Measurements from ENCODE around the gene MTCL1. TPM values are rescaled to one million over a fixed set of nuclear protein-coding genes. Genes with fewer than 3 reads are reported as not detected.

Gene MTCL1
- total RNA-seq, 2 donors from 2014 or later: 5.4 to 7.2 TPM

DNA sequence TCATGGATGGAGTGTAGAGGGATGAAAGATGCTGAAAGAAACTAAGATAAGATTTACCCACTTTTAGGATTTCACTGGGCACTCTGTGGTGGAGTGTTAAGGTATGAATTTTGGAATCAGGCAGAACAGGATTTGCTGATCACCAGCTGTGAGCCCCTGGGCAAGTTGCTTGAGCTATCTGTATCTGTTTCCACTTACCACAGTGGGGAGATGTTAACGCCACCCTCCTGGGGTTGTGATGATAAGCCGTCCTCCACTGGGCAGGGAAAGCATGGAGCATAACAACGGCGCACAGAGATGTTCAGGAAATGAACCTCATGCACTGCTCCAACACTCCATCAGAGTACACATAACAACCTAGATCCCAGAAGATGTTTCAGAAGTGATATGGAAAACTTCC, 160.6 kb downstream of the MTCL1 start:
- H3K9me3 ChIP-seq: no peaks in the 10 kb centered on the region
- H3K4me3 ChIP-seq: no peak overlapping the region
- H3K27ac ChIP-seq: no peak overlapping the region
- H3K36me3 ChIP-seq: no peaks in the 10 kb centered on the region
- no peaks in the 10 kb centered on the region for H3K4me1 ChIP-seq
- DNase-seq (ENCODE audit: low spot score): no peak
- H3K27me3 ChIP-seq: no peaks in the 10 kb centered on the region
- TF ChIP-seq, protein P1, sequence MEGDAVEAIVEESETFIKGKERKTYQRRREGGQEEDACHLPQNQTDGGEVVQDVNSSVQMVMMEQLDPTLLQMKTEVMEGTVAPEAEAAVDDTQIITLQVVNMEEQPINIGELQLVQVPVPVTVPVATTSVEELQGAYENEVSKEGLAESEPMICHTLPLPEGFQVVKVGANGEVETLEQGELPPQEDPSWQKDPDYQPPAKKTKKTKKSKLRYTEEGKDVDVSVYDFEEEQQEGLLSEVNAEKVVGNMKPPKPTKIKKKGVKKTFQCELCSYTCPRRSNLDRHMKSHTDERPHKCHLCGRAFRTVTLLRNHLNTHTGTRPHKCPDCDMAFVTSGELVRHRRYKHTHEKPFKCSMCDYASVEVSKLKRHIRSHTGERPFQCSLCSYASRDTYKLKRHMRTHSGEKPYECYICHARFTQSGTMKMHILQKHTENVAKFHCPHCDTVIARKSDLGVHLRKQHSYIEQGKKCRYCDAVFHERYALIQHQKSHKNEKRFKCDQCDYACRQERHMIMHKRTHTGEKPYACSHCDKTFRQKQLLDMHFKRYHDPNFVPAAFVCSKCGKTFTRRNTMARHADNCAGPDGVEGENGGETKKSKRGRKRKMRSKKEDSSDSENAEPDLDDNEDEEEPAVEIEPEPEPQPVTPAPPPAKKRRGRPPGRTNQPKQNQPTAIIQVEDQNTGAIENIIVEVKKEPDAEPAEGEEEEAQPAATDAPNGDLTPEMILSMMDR (IDR thresholded peaks at IDR 0.05): no peak

DNA sequence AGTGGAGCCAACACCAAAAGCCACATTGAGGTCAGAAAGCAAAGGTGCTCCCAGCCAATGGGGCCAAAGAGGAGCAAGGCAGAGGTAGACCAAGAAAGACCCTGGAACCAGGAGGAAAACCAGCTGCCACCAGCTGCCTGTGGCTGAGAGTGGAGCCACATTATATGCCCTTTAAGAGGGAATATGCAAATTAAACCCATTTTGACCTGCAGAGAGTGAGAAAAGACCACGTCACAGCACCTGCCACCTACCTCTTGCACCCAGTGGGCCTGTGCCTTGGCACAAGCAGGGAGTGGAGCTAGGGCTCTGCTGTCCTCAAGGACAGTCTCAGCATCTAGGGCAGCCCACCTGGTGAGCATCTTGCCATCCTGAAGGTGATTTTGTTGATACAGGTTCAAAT, 161.3 kb downstream of the MTCL1 start:
- no peaks in the 10 kb centered on the region for H3K27me3 ChIP-seq
- no peaks in the 10 kb centered on the region for H3K4me1 ChIP-seq
- H3K27ac ChIP-seq: no peak overlapping the region
- H3K36me3 ChIP-seq: no peaks in the 10 kb centered on the region
- TF ChIP-seq, protein P1 (IDR thresholded peaks at IDR 0.05): no peak
- no peak overlapping the region for H3K4me3 ChIP-seq
- no peaks in the 10 kb centered on the region for H3K9me3 ChIP-seq
- no peak for DNase-seq (ENCODE audit: low spot score)

DNA sequence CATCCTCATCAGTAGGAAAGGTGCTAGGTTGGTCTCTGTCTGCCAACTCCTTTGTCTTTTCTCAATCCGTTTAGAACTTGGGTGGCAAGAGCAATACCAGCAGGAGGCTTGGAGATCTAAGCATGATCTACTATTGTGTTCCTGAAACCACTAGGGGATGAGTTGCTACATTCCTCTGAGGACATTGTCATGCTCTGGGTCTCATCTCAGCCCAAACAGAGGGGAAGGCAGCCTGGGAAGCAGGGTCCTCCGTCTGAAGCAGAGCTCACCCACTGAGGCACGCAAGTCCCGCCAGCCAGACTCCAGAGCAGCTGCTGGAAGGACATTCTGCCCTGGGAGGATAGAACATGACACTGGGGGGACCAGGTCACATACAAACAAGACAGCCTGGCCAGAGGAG, 162.9 kb downstream of the MTCL1 start:
- H3K4me3 ChIP-seq: no peak overlapping the region
- H3K36me3 ChIP-seq: no peaks in the 10 kb centered on the region
- no peaks in the 10 kb centered on the region for H3K27me3 ChIP-seq
- DNase-seq (ENCODE audit: low spot score): no peak
- H3K9me3 ChIP-seq: no peaks in the 10 kb centered on the region
- no peak overlapping the region for H3K27ac ChIP-seq
- TF ChIP-seq, protein P1 (IDR thresholded peaks at IDR 0.05): no peak
- H3K4me1 ChIP-seq: no peaks in the 10 kb centered on the region

DNA sequence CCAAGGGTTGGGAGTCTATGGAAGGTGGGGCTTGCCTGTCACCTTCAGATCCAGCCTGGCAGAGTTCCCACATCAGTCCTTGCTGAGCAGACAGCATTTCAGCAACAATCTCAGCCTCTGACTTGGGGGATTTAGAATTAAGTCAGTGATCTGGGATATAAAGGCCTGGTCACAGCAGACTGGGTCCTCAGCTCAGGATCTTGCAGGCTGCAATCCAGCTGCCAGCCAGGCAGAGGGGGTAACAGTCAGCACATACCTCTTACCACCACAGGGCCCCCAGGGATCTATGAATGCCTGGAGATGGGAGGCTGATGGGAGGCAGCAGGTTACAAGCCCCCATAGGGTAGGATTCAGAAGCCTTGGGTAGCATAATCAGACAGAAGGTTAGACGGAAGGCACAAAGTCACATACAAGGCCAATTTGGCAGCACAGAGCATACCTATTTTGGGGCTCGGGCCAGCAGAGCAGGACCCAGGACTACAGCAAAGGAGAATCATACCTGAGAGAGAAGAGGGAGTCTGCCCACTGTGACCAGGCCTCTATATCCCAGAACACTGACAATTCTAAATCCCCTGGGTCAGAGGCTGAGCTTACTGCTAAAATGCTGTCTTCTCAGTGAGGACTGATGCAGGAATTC, 163.5 kb downstream of the MTCL1 start:
- H3K9me3 ChIP-seq: no peaks in the 10 kb centered on the region
- H3K27me3 ChIP-seq: no peaks in the 10 kb centered on the region
- no peaks in the 10 kb centered on the region for H3K4me1 ChIP-seq
- H3K4me3 ChIP-seq: no peak overlapping the region
- DNase-seq (ENCODE audit: low spot score): no peak
- TF ChIP-seq, protein P1 (IDR thresholded peaks at IDR 0.05): no peak
- H3K36me3 ChIP-seq: no peaks in the 10 kb centered on the region
- no peak overlapping the region for H3K27ac ChIP-seq

DNA sequence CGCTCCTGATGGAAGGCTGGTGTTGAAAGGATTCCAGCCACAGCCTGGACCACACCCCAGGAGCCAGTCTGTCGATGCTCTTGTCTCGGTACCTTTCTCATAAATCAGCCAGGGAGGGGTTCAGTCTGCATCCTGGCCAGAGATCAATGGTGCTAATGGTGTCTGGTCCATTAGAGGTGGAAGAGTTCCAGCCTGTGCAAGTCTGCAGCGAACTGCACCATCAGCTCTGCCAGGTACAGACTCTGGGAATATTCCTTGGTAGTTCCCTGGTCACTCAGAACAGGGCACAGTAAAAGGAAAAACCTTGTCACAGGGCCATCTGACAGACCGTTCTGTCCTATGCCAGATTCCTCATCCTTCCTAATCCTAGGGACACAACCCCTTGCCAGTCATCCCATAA, 164.3 kb downstream of the MTCL1 start:
- no peaks in the 10 kb centered on the region for H3K9me3 ChIP-seq
- no peak for DNase-seq (ENCODE audit: low spot score)

More for the DNA sequence above, 164.3 kb downstream of the MTCL1 start:
- Histone ChIP-seq H3K36me3 (no peaks in the 10 kb centered on the region), H3K4me1 (no peaks in the 10 kb centered on the region), H3K4me3 (no peak overlapping the region), H3K27ac (no peak overlapping the region), H3K27me3 (no peaks in the 10 kb centered on the region)
- TF ChIP-seq, protein P1 (IDR thresholded peaks at IDR 0.05): no peak
